ENCODE results near the gene RSL24D1.

DNA sequence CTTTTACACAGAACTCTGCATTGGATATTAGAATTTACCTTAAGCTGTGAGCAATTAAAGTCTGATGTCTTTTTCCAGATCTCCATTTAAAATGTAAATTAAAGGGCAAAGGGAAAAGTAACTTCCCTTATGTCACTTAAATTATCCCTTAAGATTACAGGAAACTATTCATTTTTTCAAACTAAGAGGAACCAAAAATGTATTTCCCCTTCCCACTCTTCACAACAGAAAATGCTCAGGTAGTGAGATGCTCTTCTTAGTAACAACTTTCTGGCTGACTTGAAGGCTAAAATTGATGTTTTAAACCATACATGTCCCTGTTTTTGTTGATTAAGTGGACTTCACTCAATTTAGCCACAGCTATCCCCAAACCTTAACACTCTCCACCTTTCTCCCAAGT is 17.6 kb downstream of the RSL24D1 start:
- no peak for TF ChIP-seq POLR2A (IDR thresholded peaks at IDR 0.05)
- TF ChIP-seq, protein P1, sequence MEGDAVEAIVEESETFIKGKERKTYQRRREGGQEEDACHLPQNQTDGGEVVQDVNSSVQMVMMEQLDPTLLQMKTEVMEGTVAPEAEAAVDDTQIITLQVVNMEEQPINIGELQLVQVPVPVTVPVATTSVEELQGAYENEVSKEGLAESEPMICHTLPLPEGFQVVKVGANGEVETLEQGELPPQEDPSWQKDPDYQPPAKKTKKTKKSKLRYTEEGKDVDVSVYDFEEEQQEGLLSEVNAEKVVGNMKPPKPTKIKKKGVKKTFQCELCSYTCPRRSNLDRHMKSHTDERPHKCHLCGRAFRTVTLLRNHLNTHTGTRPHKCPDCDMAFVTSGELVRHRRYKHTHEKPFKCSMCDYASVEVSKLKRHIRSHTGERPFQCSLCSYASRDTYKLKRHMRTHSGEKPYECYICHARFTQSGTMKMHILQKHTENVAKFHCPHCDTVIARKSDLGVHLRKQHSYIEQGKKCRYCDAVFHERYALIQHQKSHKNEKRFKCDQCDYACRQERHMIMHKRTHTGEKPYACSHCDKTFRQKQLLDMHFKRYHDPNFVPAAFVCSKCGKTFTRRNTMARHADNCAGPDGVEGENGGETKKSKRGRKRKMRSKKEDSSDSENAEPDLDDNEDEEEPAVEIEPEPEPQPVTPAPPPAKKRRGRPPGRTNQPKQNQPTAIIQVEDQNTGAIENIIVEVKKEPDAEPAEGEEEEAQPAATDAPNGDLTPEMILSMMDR (IDR thresholded peaks at IDR 0.05) = no peak
- no peak for TF ChIP-seq POLR2AphosphoS5 (IDR thresholded peaks at IDR 0.05)
